GM08714 (cell line): ENCODE data around the gene GLUL.
A peak's percentile ranks its signal among the peaks of the same experiment; 100 is the strongest.

ENCODE experiments used
- H3K4me3 ChIP-seq: fragments of 200-500 bp; sonication (Bioruptor generic); 2 replicates; pipeline ENCODE4 v1.5.1; 2014; ENCODE audit warnings: mild to moderate bottlenecking, low read length, inconsistent platforms
- ZNF274 ChIP-seq: IDR thresholded peaks from 2 replicates; pipeline ENCODE4 v1.6.1; 2012; ENCODE audit warnings: mild to moderate bottlenecking, low read depth, low read length

GLUL gene

GRCh38 chr1:182391362-182392049 is at the start of gene GLUL:
Gene GLUL, minus strand, starts transcription at chr1:182391790. Its CDS starts 3,053 bp downstream, at chr1:182388737.
- no peak for TF ChIP-seq ZNF274

GRCh38 chr1:182438326-182438725 is 46.7 kb upstream of the GLUL start:
- no peak for TF ChIP-seq ZNF274
- H3K4me3 ChIP-seq, result no peak overlapping the region

More at GRCh38 chr1:182391362-182392049, at the start of gene GLUL:
- peak within 1 kb of the TSS; percentile 67 for H3K4me3 ChIP-seq

- no peak overlapping the region for H3K4me3 ChIP-seq
- no peak for TF ChIP-seq ZNF274
These were observed 42.0 kb upstream of the GLUL start for GRCh38 chr1:182433580-182433979.

GRCh38 chr1:182431278-182431677 is 39.7 kb upstream of the GLUL start:
- H3K4me3 ChIP-seq, result no peak overlapping the region
- no peak for TF ChIP-seq ZNF274

- TF ChIP-seq ZNF274, result no peak
- H3K4me3 ChIP-seq, result no peak overlapping the region
These were observed 38.9 kb upstream of the GLUL start for GRCh38 chr1:182430263-182431068.

DNA sequence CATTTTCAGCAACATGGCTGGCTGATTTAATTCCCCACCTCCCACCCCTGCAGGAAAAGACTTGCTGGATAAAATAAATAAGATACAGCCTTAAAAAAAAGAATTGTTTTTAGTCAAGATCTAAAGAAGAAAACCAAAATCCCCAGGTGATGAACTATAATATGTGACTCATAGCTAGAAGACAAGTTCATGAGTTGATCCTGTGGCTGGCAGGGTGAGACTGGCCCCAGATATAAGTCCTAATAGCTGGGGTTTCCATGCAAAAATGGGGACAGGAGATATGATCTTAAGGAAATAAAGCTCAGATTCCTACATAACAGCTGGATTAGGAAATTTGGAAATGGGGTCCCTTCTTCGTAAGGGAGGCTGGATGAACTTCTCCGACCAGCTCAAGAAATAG is 36.5 kb upstream of the GLUL start:
- no peak for TF ChIP-seq ZNF274
- no peak overlapping the region for H3K4me3 ChIP-seq

DNA sequence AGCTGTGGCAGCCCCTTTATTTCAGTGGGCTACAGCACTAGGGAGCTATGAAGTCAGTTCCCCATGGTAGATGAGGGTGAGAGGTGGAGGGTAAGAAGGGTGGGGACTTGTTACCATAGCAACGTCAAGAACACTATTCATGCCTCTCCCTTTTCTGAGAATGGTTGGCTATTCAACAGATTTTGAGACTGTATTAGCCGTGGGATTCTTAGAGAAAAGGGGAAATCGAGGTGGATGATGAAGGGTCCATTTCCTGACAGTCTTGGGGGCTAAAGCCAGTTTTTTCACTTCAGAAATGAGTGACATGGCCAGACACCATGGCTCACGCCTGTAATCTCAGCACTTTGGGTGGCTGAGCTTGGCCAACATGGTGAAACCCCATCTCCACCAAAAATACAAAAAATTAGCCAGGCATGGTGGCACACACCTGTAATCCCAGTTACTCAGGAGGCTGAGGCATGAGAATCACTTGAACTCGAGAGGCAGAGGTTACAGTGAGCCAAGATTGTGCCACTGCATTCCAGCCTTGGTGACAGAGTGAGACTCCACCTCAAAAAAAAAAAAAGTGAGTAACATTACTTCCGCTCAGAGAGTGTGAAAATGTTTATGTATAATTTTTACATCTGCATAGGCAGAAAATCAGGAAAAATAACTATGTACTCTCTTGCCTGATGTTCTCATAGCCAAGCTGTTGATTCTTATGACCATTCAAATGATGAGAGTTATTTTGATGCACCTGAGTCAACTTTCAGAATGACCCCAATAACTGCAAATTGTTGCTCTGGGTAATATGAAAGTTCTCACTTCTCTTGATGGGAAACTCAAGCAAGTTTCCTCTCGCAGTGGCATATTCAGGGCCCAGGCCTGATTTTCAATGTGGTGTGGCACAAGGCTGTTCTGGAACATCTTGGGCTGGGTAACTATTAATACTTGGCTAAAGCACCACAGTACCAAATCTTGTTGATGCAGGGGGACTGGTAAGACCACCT is 35.1 kb upstream of the GLUL start:
- no peak overlapping the region for H3K4me3 ChIP-seq
- TF ChIP-seq ZNF274, result no peak

DNA sequence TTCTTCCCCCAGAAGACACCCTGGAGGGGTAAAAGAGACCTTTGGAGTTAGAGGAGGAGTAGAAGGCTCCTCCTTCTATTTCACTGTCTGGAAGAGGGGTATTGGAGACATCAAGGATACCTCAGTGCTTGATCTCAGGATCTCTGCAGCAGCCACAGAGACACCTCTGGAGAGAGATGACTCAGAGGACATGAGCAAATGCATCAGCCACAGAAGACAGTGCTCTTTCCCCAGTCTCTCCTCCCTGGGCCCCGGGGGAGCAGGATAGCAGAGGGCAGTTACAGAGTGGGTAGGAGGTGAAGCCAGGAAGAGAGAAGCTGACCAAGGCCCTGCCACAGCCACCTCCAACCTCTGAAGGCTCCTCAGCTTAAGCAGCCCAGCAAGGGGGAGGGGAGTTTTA is 24.2 kb upstream of the GLUL start:
- no peak for TF ChIP-seq ZNF274
- H3K4me3 ChIP-seq, result no peak overlapping the region

GRCh38 chr1:182413969-182414368 is 22.4 kb upstream of the GLUL start:
- no peak for TF ChIP-seq ZNF274
- H3K4me3 ChIP-seq, result no peak overlapping the region

DNA sequence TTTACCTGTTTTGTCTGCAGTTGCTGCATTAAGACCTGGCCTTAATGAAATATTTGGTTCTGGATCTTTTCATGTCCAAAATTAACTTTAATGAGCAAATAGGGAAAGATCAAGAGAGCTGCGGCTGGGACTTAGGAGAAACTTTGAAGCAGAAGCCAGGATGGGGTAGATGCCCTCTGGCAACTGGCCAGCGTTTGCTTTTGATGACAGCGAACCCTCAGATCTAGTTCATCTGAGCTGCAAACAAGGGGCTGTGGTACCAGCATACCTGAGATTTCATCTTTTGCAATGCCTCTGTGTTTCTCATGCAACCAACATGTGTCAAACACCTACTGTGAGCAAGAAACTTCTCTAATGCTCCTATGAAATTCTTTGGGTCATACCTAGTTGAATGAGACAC is 21.9 kb upstream of the GLUL start:
- no peak for TF ChIP-seq ZNF274
- no peak overlapping the region for H3K4me3 ChIP-seq

- H3K4me3 ChIP-seq, result no peak overlapping the region
- TF ChIP-seq ZNF274, result no peak
These were observed 19.2 kb upstream of the GLUL start for GRCh38 chr1:182410620-182411273.

GRCh38 chr1:182410138-182410537 is 18.5 kb upstream of the GLUL start:
- no peak for TF ChIP-seq ZNF274
- H3K4me3 ChIP-seq, result no peak overlapping the region

- H3K4me3 ChIP-seq, result no peak overlapping the region
- TF ChIP-seq ZNF274, result no peak
These were observed 17.0 kb upstream of the GLUL start for GRCh38 chr1:182408435-182409075.
